PC-3 (cell line): Measurements from ENCODE around the gene BNIPL. TPM values are rescaled to one million over a fixed set of nuclear protein-coding genes. Genes with fewer than 3 reads are reported as not detected.
A peak's percentile ranks its signal among the peaks of the same experiment; 100 is the strongest.

Experiments
- ATAC-seq: fragments of 200-7000 bp; cut with Tn5 transposase; 2 replicates; pipeline ENCODE4 v1.9.1; 2020; ENCODE audit warnings: mild to moderate bottlenecking, moderate library complexity
- BruUV-seq: library from RNA; stranded (reverse); fragments of 400-500 nt; replicated peaks from 2 replicates; lab custom pipeline; 2021; lab: Mats Ljungman, UMichigan
- CTCF ChIA-PET: fragments of 300-600 bp; sonication (Branson Sonifier 250); formaldehyde crosslinking; loops from one replicate; lab custom pipeline; 2022; ENCODE audit warnings: antibody characterized with exemption; lab: Charles Lee
- POLR2A ChIA-PET: fragments of 300-600 bp; sonication (Branson Sonifier 250); formaldehyde crosslinking; loops from one replicate; lab custom pipeline; 2022; ENCODE audit warnings: antibody characterized with exemption; ENCODE audit not compliant: unreplicated experiment; lab: Charles Lee
- DNase-seq: peaks from one replicate; pipeline ENCODE4 v3.0.0-alpha.2; 2015
- H2AFZ ChIP-seq: fragments of 300-600 bp; sonication (generic); 2 replicates; pipeline ENCODE4 v1.6.0; 2016; ENCODE audit warnings: antibody characterized with exemption, low read length
- H3F3A ChIP-seq: fragments of 300-600 bp; sonication (generic); one replicate; pipeline ENCODE4 v1.6.0; 2017; ENCODE audit warnings: antibody characterized with exemption, low read length, control low read depth, mild to moderate bottlenecking; ENCODE audit not compliant: unreplicated experiment
- H3K27ac ChIP-seq: fragments of 300-600 bp; sonication (generic); 2 replicates; pipeline ENCODE4 v1.5.1; 2016; ENCODE audit warnings: mild to moderate bottlenecking, low read length
- H3K27me3 ChIP-seq: fragments of 300-600 bp; sonication (generic); 2 replicates; pipeline ENCODE4 v1.6.1; 2016; ENCODE audit warnings: low read length, mixed read lengths
- H3K36me3 ChIP-seq: fragments of 300-600 bp; sonication (generic); 2 replicates; pipeline ENCODE4 v1.6.1; 2016; ENCODE audit warnings: low read depth, mixed run types, low read length, mixed read lengths
- H3K4me1 ChIP-seq: fragments of 300-600 bp; sonication (generic); 2 replicates; pipeline ENCODE4 v1.5.1; 2016; ENCODE audit warnings: low read length; ENCODE audit not compliant: insufficient read depth
- H3K4me2 ChIP-seq: fragments of 300-600 bp; sonication (generic); 2 replicates; pipeline ENCODE4 v1.6.0; 2016; ENCODE audit warnings: low read length
- H3K4me3 ChIP-seq: fragments of 300-600 bp; sonication (generic); 2 replicates; pipeline ENCODE4 v1.5.1; 2016; ENCODE audit warnings: mild to moderate bottlenecking, low read length, mixed read lengths
- H3K79me2 ChIP-seq: fragments of 300-600 bp; sonication (generic); 2 replicates; pipeline ENCODE4 v1.6.1; 2017; ENCODE audit warnings: low read length, mixed read lengths
- H3K9ac ChIP-seq: fragments of 300-600 bp; sonication (generic); 2 replicates; pipeline ENCODE4 v1.6.0; 2016; ENCODE audit warnings: mild to moderate bottlenecking, low read length
- H3K9me2 ChIP-seq: fragments of 300-600 bp; sonication (generic); replicated peaks from 2 replicates; pipeline ENCODE4 v1.6.1; 2016; ENCODE audit warnings: mixed run types, low read length, mixed read lengths
- H3K9me3 ChIP-seq: fragments of 300-600 bp; sonication (generic); 2 replicates; pipeline ENCODE4 v1.6.1; 2016; ENCODE audit warnings: low read length, mixed read lengths
- H4K20me1 ChIP-seq: fragments of 300-600 bp; sonication (generic); 2 replicates; pipeline ENCODE4 v1.6.1; 2016; ENCODE audit warnings: low read length, mixed read lengths
- EZH2 ChIP-seq: fragments of 300-600 bp; sonication (generic); IDR thresholded peaks from one replicate; pipeline ENCODE4 v1.6.1; 2017; ENCODE audit warnings: antibody characterized with exemption, mild to moderate bottlenecking, low read length; ENCODE audit not compliant: unreplicated experiment
- EZH2phosphoT487 ChIP-seq: fragments of 300-600 bp; sonication (generic); IDR thresholded peaks from 2 replicates; pipeline ENCODE4 v1.6.1; 2018; ENCODE audit warnings: mild to moderate bottlenecking, antibody characterized with exemption, low read length, borderline replicate concordance
- intact Hi-C: fragments of 100-400 bp; cut with micrococcal nuclease; formaldehyde crosslinking; loops from 2 replicates; pipeline ENCODE4 v1.9.0; 2023
- total RNA-seq: library from RNA; depleted of rRNA; stranded (reverse); fragments of >200 nt; gene quantifications from 2 replicates; pipeline ENCODE4 v1.2.3, GENCODE V29; 2014
- TF ChIP-seq, protein P1 (sequence below): fragments of 300-600 bp; sonication (generic); conservative IDR thresholded peaks from 2 replicates; pipeline ENCODE4 v1.5.1; 2017; ENCODE audit warnings: antibody characterized with exemption, low read depth, mild to moderate bottlenecking, low read length

Gene BNIPL
- total RNA-seq, 1 experiment from 2014 or later, result 0.51 TPM

DNA sequence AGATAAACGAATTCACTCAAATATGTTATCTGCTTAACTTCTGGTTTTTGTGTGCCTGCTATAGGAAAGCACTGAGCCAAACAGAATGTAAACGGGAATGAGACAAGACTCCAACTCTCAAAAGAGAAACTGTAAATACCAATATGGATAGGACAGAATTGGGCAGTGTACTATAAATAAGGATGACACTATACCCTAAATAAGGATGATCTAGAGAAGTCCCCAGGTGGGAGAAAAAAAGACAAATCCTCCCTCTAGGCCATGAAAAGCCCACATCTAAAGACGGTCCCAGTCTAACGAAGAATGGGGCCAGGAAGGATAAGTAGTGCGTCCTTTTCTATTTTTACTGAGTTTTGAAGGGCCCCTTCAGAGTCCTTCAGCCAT, 32.7 kb downstream of the BNIPL start:
- Histone ChIP-seq H3K9me3 (no peaks in the 10 kb centered on the region), H2AFZ (no peak overlapping the region), H3K36me3 (no peaks in the 10 kb centered on the region; the same call in 1 of the 2 replicates), H3K79me2 (peaks cover 27% of the 10 kb centered on the region), H4K20me1 (no peaks in the 10 kb centered on the region), H3F3A (peaks cover 16% of the 10 kb centered on the region), H3K27me3 (no peaks in the 10 kb centered on the region), H3K4me3 (no peak overlapping the region), H3K4me2 (no peak overlapping the region), H3K9ac (no peak overlapping the region), H3K9me2 (no peaks in the 10 kb centered on the region), H3K4me1 (peaks cover 14% of the 10 kb centered on the region), H3K27ac (peak overlapping the region; percentile 86)
- intact Hi-C loops, result no loop called here
- DNase-seq (no peak), ATAC-seq (no peak)
- CTCF ChIA-PET, result no interaction called here
- BruUV-seq, result no TSS peak
- TF ChIP-seq EZH2phosphoT487, result no peak
- TF ChIP-seq, protein P1, sequence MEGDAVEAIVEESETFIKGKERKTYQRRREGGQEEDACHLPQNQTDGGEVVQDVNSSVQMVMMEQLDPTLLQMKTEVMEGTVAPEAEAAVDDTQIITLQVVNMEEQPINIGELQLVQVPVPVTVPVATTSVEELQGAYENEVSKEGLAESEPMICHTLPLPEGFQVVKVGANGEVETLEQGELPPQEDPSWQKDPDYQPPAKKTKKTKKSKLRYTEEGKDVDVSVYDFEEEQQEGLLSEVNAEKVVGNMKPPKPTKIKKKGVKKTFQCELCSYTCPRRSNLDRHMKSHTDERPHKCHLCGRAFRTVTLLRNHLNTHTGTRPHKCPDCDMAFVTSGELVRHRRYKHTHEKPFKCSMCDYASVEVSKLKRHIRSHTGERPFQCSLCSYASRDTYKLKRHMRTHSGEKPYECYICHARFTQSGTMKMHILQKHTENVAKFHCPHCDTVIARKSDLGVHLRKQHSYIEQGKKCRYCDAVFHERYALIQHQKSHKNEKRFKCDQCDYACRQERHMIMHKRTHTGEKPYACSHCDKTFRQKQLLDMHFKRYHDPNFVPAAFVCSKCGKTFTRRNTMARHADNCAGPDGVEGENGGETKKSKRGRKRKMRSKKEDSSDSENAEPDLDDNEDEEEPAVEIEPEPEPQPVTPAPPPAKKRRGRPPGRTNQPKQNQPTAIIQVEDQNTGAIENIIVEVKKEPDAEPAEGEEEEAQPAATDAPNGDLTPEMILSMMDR, result no peak
- POLR2A ChIA-PET, result no interaction called here

DNA sequence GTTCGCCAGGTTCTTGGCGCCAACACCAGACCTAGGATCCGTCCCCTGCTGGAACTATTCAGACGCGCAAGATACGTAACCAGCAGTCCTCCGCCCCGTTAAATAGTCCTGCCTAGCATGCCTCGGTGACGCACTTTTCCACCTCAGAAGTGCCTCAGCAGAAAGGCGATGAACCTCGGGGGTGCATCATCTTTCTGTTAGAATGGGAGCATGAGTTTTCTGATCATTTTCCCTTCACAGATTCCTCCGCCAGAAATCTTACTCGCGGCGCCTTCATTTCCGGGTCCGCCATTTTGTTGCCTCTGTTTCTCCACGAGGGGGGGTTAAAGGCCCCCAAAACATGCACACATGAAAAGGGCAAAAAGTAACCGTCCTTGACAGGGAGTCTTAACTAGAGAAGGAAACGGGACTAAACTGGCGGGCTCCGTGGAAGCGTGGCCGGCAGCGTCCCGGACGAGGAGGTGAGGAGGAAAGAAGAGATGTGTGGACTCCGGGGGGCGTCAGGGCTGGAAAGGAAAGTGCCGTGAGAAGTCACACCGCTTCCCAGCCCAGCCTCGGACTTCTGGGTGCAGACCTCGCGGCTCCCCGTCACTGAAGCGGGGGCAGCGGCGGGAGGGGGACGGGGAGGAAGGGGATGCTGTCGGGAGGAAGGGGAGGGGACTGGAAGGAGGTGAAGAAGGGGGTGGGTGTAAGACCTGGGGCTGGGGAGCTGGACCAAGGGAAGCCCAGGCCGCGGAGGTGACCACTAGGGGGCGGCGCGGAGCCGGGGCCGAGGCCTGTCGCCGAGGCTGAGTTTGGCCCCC, 34.3 kb downstream of the BNIPL start, which contains the start of gene GABPB2:
Gene GABPB2 (plus strand): TSS at position 288 of the 803 bp plus-strand sequence. CDS start 17,429 bp downstream, outside the sequence.
- ChIA-PET POLR2A (interaction anchor here (0.5 to 1.0 kb wide), 2 partner anchors 64 to 119 kb away, joined by 3 to 4 read pairs; partner anchors contain the start of genes MINDY1 and VPS72), CTCF (interaction anchor here (1.0 kb wide), 3 partner anchors 13 to 29 kb away, joined by 3 to 5 read pairs (median 5); no protein-coding TSS in a partner anchor)
- Histone ChIP-seq H3K9me2 (no peaks in the 10 kb centered on the region), H3K27me3 (no peaks in the 10 kb centered on the region), H4K20me1 (no peaks in the 10 kb centered on the region), H3K79me2 (peaks cover 12% of the 10 kb centered on the region), H3F3A (peaks cover 16% of the 10 kb centered on the region), H3K9me3 (no peaks in the 10 kb centered on the region), H3K27ac (peak within 1 kb of the TSS; percentile 86), H3K4me1 (peaks cover 14% of the 10 kb centered on the region), H3K4me2 (peak within 1 kb of the TSS; percentile 95), H3K9ac (peak within 1 kb of the TSS; percentile 94), H2AFZ (peak within 1 kb of the TSS; percentile 99), H3K4me3 (peak within 1 kb of the TSS; percentile 88), H3K36me3 (no peaks in the 10 kb centered on the region)
- intact Hi-C loops, result loop anchor here (1.0 kb wide), 1 partner anchor 10 kb away; the partner anchor contains the start of gene MLLT11
- peak; percentile 91 for DNase-seq
- BruUV-seq, result TSS peak; percentile 80
- ATAC-seq, result peak; percentile 93
- TF ChIP-seq, protein P1, result peak; percentile 85
- TF ChIP-seq EZH2phosphoT487, result no peak

DNA sequence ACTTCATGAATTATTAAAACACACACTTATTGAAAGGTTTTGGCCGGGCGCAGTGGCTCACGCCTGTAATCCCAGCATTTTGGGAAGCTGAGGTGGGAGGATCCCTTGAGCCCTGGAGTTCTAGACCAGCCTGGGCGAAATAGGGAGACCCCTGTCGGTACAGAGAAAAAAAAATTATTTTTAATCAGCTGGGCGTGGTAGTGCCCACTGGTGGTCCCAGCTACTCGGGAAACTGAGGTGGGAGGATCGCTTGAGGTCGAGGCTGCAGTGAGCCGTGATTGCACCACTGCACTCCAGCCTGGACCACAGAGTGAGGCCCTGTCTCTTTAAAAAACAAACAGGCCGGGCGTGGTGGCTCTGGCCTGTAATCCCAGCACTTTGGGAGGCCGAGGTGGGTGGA, 35.8 kb downstream of the BNIPL start:
- intact Hi-C loops, result no loop called here
- peaks cover 16% of the 10 kb centered on the region for H3F3A ChIP-seq
- no peak overlapping the region for H3K27ac ChIP-seq
- CTCF ChIA-PET, result interaction anchor here (0.5 to 0.8 kb wide), 2 partner anchors 24 to 109 kb away, joined by 3 read pairs; partner anchors contain the start of gene C1orf56
- H3K27me3 ChIP-seq, result no peaks in the 10 kb centered on the region
- H3K9me2 ChIP-seq, result no peaks in the 10 kb centered on the region
- no peak overlapping the region for H2AFZ ChIP-seq
- no peak overlapping the region for H3K4me3 ChIP-seq
- H3K79me2 ChIP-seq, result 0 out of 2 replicates have a peak, but pooled peaks cover 3% of the 10 kb centered on the region
- H3K9ac ChIP-seq, result no peak overlapping the region
- no peak for DNase-seq
- H3K36me3 ChIP-seq, result no peaks in the 10 kb centered on the region
- TF ChIP-seq EZH2phosphoT487 (no peak), EZH2 (no peak)
- TF ChIP-seq, protein P1, result no peak
- no peaks in the 10 kb centered on the region for H4K20me1 ChIP-seq
- POLR2A ChIA-PET, result no interaction called here
- H3K4me2 ChIP-seq, result no peak overlapping the region
- no TSS peak for BruUV-seq
- H3K4me1 ChIP-seq, result peaks cover 14% of the 10 kb centered on the region
- no peaks in the 10 kb centered on the region for H3K9me3 ChIP-seq
- no peak for ATAC-seq
